HepG2 (cell line): Measurements from ENCODE around the gene CLN6. TPM values are rescaled to one million over a fixed set of nuclear protein-coding genes. Genes with fewer than 3 reads are reported as not detected.

Experiments
- ATAC-seq: fragments of 200-7000 bp; cut with Tn5 transposase; 3 replicates; pipeline ENCODE4 v1.9.1; 2020; ENCODE audit warnings: mild to moderate bottlenecking, moderate library complexity
- BruUV-seq: library from RNA; stranded (reverse); fragments of 400-500 nt; replicated peaks from 2 replicates; lab custom pipeline; 2021; lab: Mats Ljungman, UMichigan
- CTCF ChIA-PET: fragments of 300-600 bp; formaldehyde crosslinking; extraction: SDS; loops from one replicate; lab custom pipeline; 2021; ENCODE audit warnings: low total read pairs, inconsistent platforms, low intra/inter-chr PET ratio; lab: Yijun Ruan, JAX
- POLR2A ChIA-PET: fragments of 350-600 bp; sonication (Branson Sonifier 250); formaldehyde crosslinking; loops from one replicate; lab custom pipeline; 2020; ENCODE audit warnings: antibody characterized with exemption, inconsistent platforms; lab: Yijun Ruan, JAX
- DNase-seq: peaks from one replicate; pipeline ENCODE4 v3.0.0-alpha.2; 2015; ENCODE audit warnings: low spot score
- FAIRE-seq: peaks from 3 replicates; lab custom pipeline; 2011; peaks lifted over from hg19 to GRCh38; lab: Jason Lieb, UNC
- H2AFZ ChIP-seq: one replicate; pipeline ENCODE4 v1.6.1; 2011; ENCODE audit warnings: low read length, inconsistent platforms
- H3K27ac ChIP-seq: fragments of 300-600 bp; 3 replicates; pipeline ENCODE4 v1.8.0; 2011; ENCODE audit warnings: mixed run types, mild to moderate bottlenecking, mixed read lengths, low read length, inconsistent platforms; ENCODE audit not compliant: insufficient read depth; ENCODE audit errors: extremely low read length
- H3K27me3 ChIP-seq, 2 experiments: fragments of 200-600 bp in 1 of 2; 2 replicates in 1 of 2; 3 replicates in 1 of 2; pipeline versions ENCODE4 v1.6.0 to v1.8.0; 2011; ENCODE audit warnings: low read length in 2 of 2, mild to moderate bottlenecking in 2 of 2, moderate library complexity in 2 of 2, inconsistent platforms in 1 of 2; ENCODE audit not compliant: insufficient read depth in 2 of 2, control insufficient read depth in 1 of 2
- H3K36me3 ChIP-seq, 2 experiments: fragments of 200-600 bp in 1 of 2; replicated peaks in 1 of 2; 2 replicates in 1 of 2; 3 replicates in 1 of 2; pipeline versions ENCODE4 v1.5.1 to v1.8.0; 2011; ENCODE audit warnings: low read length in 2 of 2, inconsistent platforms in 1 of 2; ENCODE audit not compliant: insufficient read depth in 2 of 2, control insufficient read depth in 1 of 2
- H3K4me1 ChIP-seq: 2 replicates; pipeline ENCODE4 v1.5.1; 2012; ENCODE audit warnings: low read length, inconsistent platforms; ENCODE audit not compliant: insufficient read depth
- H3K4me2 ChIP-seq: 2 replicates; pipeline ENCODE4 v1.6.0; 2011; ENCODE audit warnings: low read depth, low read length, inconsistent platforms
- H3K4me3 ChIP-seq, 3 experiments: fragments of 200-600 bp in 1 of 3; sonication (generic), shearing (Covaris generic) in 1 of 3; replicated peaks in 1 of 3; 2 replicates each; pipeline ENCODE4 v1.5.1; 2011 to 2016; ENCODE audit warnings: low read length in 3 of 3, inconsistent platforms in 2 of 3, low read depth in 2 of 3, mild to moderate bottlenecking in 2 of 3, control low read depth in 1 of 3, mixed read lengths in 1 of 3; ENCODE audit not compliant: insufficient read depth in 1 of 3
- H3K79me2 ChIP-seq: one replicate; pipeline ENCODE4 v1.6.1; 2011; ENCODE audit warnings: low read length, inconsistent platforms; ENCODE audit not compliant: insufficient read depth
- H3K9ac ChIP-seq: 2 replicates; pipeline ENCODE4 v1.6.0; 2011; ENCODE audit warnings: mild to moderate bottlenecking, low read depth, low read length, inconsistent platforms; ENCODE audit not compliant: insufficient read depth
- H3K9me3 ChIP-seq: 2 replicates; pipeline ENCODE4 v1.5.1; 2012; ENCODE audit warnings: mild to moderate bottlenecking, low read length
- H4K20me1 ChIP-seq: 2 replicates; pipeline ENCODE4 v1.6.0; 2011; ENCODE audit warnings: inconsistent platforms, mild to moderate bottlenecking, low read length, moderate library complexity; ENCODE audit not compliant: insufficient read depth
- ARNTL ChIP-seq: sonication (generic); formaldehyde crosslinking; IDR thresholded peaks from 2 replicates; pipeline ENCODE4 v1.4.0; 2020; ENCODE audit warnings: mild to moderate bottlenecking, missing genetic modification reagents
- ATF1 ChIP-seq: IDR thresholded peaks from 2 replicates; pipeline ENCODE4 v1.6.1; 2016; ENCODE audit warnings: mild to moderate bottlenecking, control low read depth
- EP300 ChIP-seq, 3 experiments: sonication (generic) in 1 of 3; formaldehyde crosslinking in 1 of 3; IDR thresholded peaks; 2 replicates each; pipeline versions ENCODE4 v1.5.1 to v1.6.1; 2011 to 2020; ENCODE audit warnings: low read depth in 2 of 3, low read length in 2 of 3, borderline replicate concordance in 1 of 3, improper control_type of control experiment in 1 of 3, mild to moderate bottlenecking in 1 of 3, missing genetic modification reagents in 1 of 3, moderate library complexity in 1 of 3
- ETV6 ChIP-seq: sonication (generic); formaldehyde crosslinking; conservative IDR thresholded peaks from 2 replicates; pipeline ENCODE4 v1.4.0; 2020; ENCODE audit warnings: missing genetic modification reagents
- HIVEP1 ChIP-seq: sonication (generic); formaldehyde crosslinking; IDR thresholded peaks from 2 replicates; pipeline ENCODE4 v1.4.0; 2020; ENCODE audit warnings: mild to moderate bottlenecking, missing genetic modification reagents
- NCOA2 ChIP-seq: sonication (generic); formaldehyde crosslinking; IDR thresholded peaks from 2 replicates; pipeline ENCODE4 v1.8.0; 2022; ENCODE audit warnings: inconsistent platforms
- NR2F2 ChIP-seq: IDR thresholded peaks from 2 replicates; pipeline ENCODE4 v1.6.1; 2012; ENCODE audit warnings: low read depth, inconsistent platforms, borderline replicate concordance
- SATB2 ChIP-seq: sonication (generic); formaldehyde crosslinking; IDR thresholded peaks from 2 replicates; pipeline ENCODE4 v1.5.0; 2020; ENCODE audit warnings: missing genetic modification reagents
- SNAPC4 ChIP-seq: sonication (generic); formaldehyde crosslinking; IDR thresholded peaks from 2 replicates; pipeline ENCODE4 v1.4.0; 2020; ENCODE audit warnings: mild to moderate bottlenecking, missing genetic modification reagents
- SSRP1 ChIP-seq: IDR thresholded peaks from 2 replicates; pipeline ENCODE4 v1.6.1; 2016; ENCODE audit warnings: control low read depth
- TEAD2 ChIP-seq: sonication (generic); formaldehyde crosslinking; IDR thresholded peaks from 2 replicates; pipeline ENCODE4 v1.9.0; 2021; ENCODE audit warnings: missing genetic modification reagents
- TGIF2 ChIP-seq: IDR thresholded peaks from 2 replicates; pipeline ENCODE4 v1.6.1; 2016; ENCODE audit warnings: control low read depth, missing compliant biosample characterization
- ZEB1 ChIP-seq: IDR thresholded peaks from 2 replicates; pipeline ENCODE4 v1.6.1; 2012; ENCODE audit warnings: mild to moderate bottlenecking, low read depth, inconsistent platforms; ENCODE audit not compliant: insufficient replicate concordance
- ZNF180 ChIP-seq: sonication (generic); formaldehyde crosslinking; IDR thresholded peaks from 2 replicates; pipeline ENCODE4 v1.4.0; 2020; ENCODE audit warnings: low read depth, missing genetic modification reagents, borderline replicate concordance
- ZNF430 ChIP-seq: sonication (generic); formaldehyde crosslinking; IDR thresholded peaks from 2 replicates; pipeline ENCODE4 v1.9.0; 2021; ENCODE audit warnings: mild to moderate bottlenecking, missing genetic modification reagents
- ZNF607 ChIP-seq: sonication (generic); formaldehyde crosslinking; IDR thresholded peaks from 2 replicates; pipeline ENCODE4 v1.5.1; 2020; ENCODE audit warnings: missing genetic modification reagents, mild to moderate bottlenecking, borderline replicate concordance
- ZNF652 ChIP-seq: IDR thresholded peaks from 2 replicates; pipeline ENCODE4 v1.6.1; 2016; ENCODE audit warnings: low read depth, borderline replicate concordance
- ZNF75D ChIP-seq: sonication (generic); formaldehyde crosslinking; IDR thresholded peaks from 2 replicates; pipeline ENCODE4 v1.8.1; 2023; ENCODE audit warnings: missing genetic modification reagents, mild to moderate bottlenecking, borderline replicate concordance
- ZNF766 ChIP-seq: sonication (generic); formaldehyde crosslinking; IDR thresholded peaks from 2 replicates; pipeline ENCODE4 v1.5.0; 2020; ENCODE audit warnings: missing genetic modification reagents, borderline replicate concordance
- ZNF772 ChIP-seq: sonication (generic); formaldehyde crosslinking; IDR thresholded peaks from 2 replicates; pipeline ENCODE4 v1.5.0; 2020; ENCODE audit warnings: mild to moderate bottlenecking, missing genetic modification reagents
- ZSCAN12 ChIP-seq: sonication (generic); formaldehyde crosslinking; IDR thresholded peaks from 2 replicates; pipeline ENCODE4 v1.9.0; 2021; ENCODE audit warnings: mild to moderate bottlenecking, missing genetic modification reagents
- WGBS: methylation state at CpG from one replicate; pipeline ENCODE4 v1.1.6; 2017; ENCODE audit warnings: low lambda C conversion rate; 5-methylcytosine and 5-hydroxymethylcytosine counted together
- in situ Hi-C: cut with HindIII; loops from 2 replicates; pipeline ENCODE4 v1.10.0; 2017; ENCODE audit warnings: low pct_unique_long_range_greater_than_20kb; ENCODE audit not compliant: extremely low pct_ligation_motif_present
- intact Hi-C: fragments of 100-400 bp; cut with micrococcal nuclease; formaldehyde crosslinking; loops from one replicate; pipeline ENCODE4 v1.10.0; 2022; ENCODE audit not compliant: unreplicated experiment
- polyA plus RNA-seq, 8 experiments: library from polyadenylated mRNA; depleted of rRNA in 3 of 8; stranded (reverse) in 7 of 8; unstranded in 1 of 8; fragments of >200 nt; fragmentation: Illumina TruSeq in 4 of 8; extraction: Trizol in 4 of 8; gene quantifications; 2 replicates each; pipeline versions ENCODE4 v1.2.1 to v1.2.3, GENCODE V29; 2011 to 2016; ENCODE audit warnings: low read depth in 4 of 8, missing spikeins in 1 of 8, mixed read lengths in 1 of 8; ENCODE audit not compliant: insufficient read depth in 1 of 8
- total RNA-seq, 5 experiments: library from RNA; depleted of rRNA; stranded (reverse); fragments of >200 nt; fragmentation: Illumina TruSeq; extraction: Trizol; gene quantifications; 2 replicates each; pipeline ENCODE4 v1.2.3, GENCODE V29; 2016; ENCODE audit warnings: low read depth in 1 of 5

CLN6 gene
- total and polyA plus RNA-seq, 2 of the 13 experiments (the other 11 are each of a cell fraction or from before 2014, with no cell fraction given): 24.9 to 27.1 TPM

GRCh38 chr15:68277131-68277602 lies 47.6 kb upstream of the CLN6 start:
- Histone ChIP-seq H3K79me2 (peaks cover 41% of the 10 kb centered on the region), H3K4me3 (peak overlapping the region; percentile 92 to 99 (median 98)), H4K20me1 (peaks cover 32% of the 10 kb centered on the region), H3K4me1 (peaks cover 78% of the 10 kb centered on the region), H3K9me3 (no peaks in the 10 kb centered on the region), H3K4me2 (peak overlapping the region; percentile 97), H2AFZ (peak overlapping the region; percentile 79), H3K36me3 (no peaks in the 10 kb centered on the region), H3K9ac (peak overlapping the region; percentile 93), H3K27me3 (no peaks in the 10 kb centered on the region; a peak in 1 of 5 replicates), H3K27ac (peak overlapping the region; percentile 97)
- ChIA-PET CTCF (interaction anchor here (1.5 kb wide), 1 partner anchor 29 kb away, joined by 5 read pairs; no protein-coding TSS in a partner anchor), POLR2A (interaction anchor here (0.7 to 3.1 kb wide), 19 partner anchors 8 to 541 kb away, joined by 3 to 51 read pairs (median 5); partner anchors contain the start of gene CLN6)
- in situ Hi-C loops: no loop called here
- intact Hi-C loops: loop anchor here (5.0 kb wide), 1 partner anchor 45 kb away; no protein-coding TSS in a partner anchor
- peak; percentile 46 for ATAC-seq
- 1% methylated on average over 24 of the region's 25 CpGs for WGBS
- BruUV-seq: no TSS peak
- DNase-seq: no peak
- peak; percentile 21 for FAIRE-seq
- TF ChIP-seq ZNF430 (CRISPR knock-in tag) (peak; percentile 28; the same call in 1 of the 2 replicates), ZNF75D (0 out of 2 replicates have a peak, but pooled peaks have one; percentile 33), EP300 (IDR thresholded peaks at IDR 0.05; ENCODE audit: low read depth in 2 of 2, low read length in 2 of 2) (no peak), EP300 (CRISPR knock-in tag; IDR thresholded peaks at IDR 0.05; ENCODE audit: borderline replicate concordance) (peak; percentile 32; the same call in 1 of the 2 replicates), ATF1 (CRISPR knock-in tag) (0 out of 2 replicates have a peak, but pooled peaks have one; percentile 23), TEAD2 (CRISPR knock-in tag) (0 out of 2 replicates have a peak, but pooled peaks have one; percentile 80), ZNF607 (no peak), ETV6 (CRISPR knock-in tag) (0 out of 2 replicates have a peak, but pooled peaks have one; percentile 3), ZNF180 (CRISPR knock-in tag) (0 out of 2 replicates have a peak, but pooled peaks have one; percentile 78), ZNF766 (peak; percentile 71; the same call in 1 of the 2 replicates), HIVEP1 (0 out of 2 replicates have a peak, but pooled peaks have one; percentile 67), ARNTL (no peak), NCOA2 (no peak), TGIF2 (CRISPR knock-in tag) (0 out of 2 replicates have a peak, but pooled peaks have one; percentile 56), SSRP1 (CRISPR knock-in tag) (peak; percentile 57; the same call in 1 of the 2 replicates), SATB2 (0 out of 2 replicates have a peak, but pooled peaks have one; percentile 18), ZNF772 (CRISPR knock-in tag) (no peak), ZNF652 (CRISPR knock-in tag) (peak; percentile 71; the same call in 1 of the 2 replicates), NR2F2 (peak; percentile 42; the same call in 1 of the 2 replicates), ZSCAN12 (0 out of 2 replicates have a peak, but pooled peaks have one; percentile 89), SNAPC4 (CRISPR knock-in tag) (peak; percentile 71; the same call in 1 of the 2 replicates), ZEB1 (peak; percentile 22)
